AG04450 (cell line): ENCODE data around the gene ABI3BP. TPM values are rescaled to one million over a fixed set of nuclear protein-coding genes. Genes with fewer than 3 reads are reported as not detected.

Source experiments
- CTCF ChIA-PET: fragments of 300-600, 350-600 bp; formaldehyde crosslinking; extraction: SDS; loops from one replicate; lab custom pipeline; 2022; ENCODE audit warnings: antibody characterized with exemption, inconsistent platforms; lab: Charles Lee
- POLR2A ChIA-PET: fragments of 350-600 bp; formaldehyde crosslinking; extraction: SDS; loops from one replicate; lab custom pipeline; 2021; ENCODE audit warnings: antibody characterized with exemption, inconsistent platforms; lab: Yijun Ruan, JAX
- DNase-seq: peaks from one replicate; pipeline ENCODE4 v3.0.0-alpha.2; 2011; ENCODE audit warnings: low read depth, low spot score
- H3K27ac ChIP-seq: one replicate; pipeline ENCODE4 v1.5.1; 2012; ENCODE audit warnings: low read depth, low read length, control low read depth
- H3K27me3 ChIP-seq: one replicate; pipeline ENCODE4 v1.6.0; 2012; ENCODE audit warnings: low read length; ENCODE audit not compliant: control insufficient read depth, insufficient read depth
- H3K4me3 ChIP-seq: 2 replicates; pipeline ENCODE4 v1.5.1; 2011; ENCODE audit warnings: mild to moderate bottlenecking, low read depth, low read length, control low read depth
- H3K9me3 ChIP-seq: 2 replicates; pipeline ENCODE4 v1.5.1; 2012; ENCODE audit warnings: low read length; ENCODE audit not compliant: control insufficient read depth, insufficient read depth
- polyA plus RNA-seq: library from polyadenylated mRNA; depleted of rRNA; stranded (reverse); fragments of >200 nt; gene quantifications from 2 replicates; pipeline ENCODE4 v1.2.3, GENCODE V29; 2011
- TF ChIP-seq, protein P1 (sequence below): IDR thresholded peaks from 2 replicates; pipeline ENCODE4 v1.5.1; 2011; ENCODE audit warnings: low read depth, low read length, control low read depth, inconsistent platforms

The ABI3BP gene
- polyA plus RNA-seq, 1 experiment, result 5.3 TPM

- POLR2A ChIA-PET, result no interaction called here
- Histone ChIP-seq H3K27me3 (no peaks in the 10 kb centered on the region), H3K9me3 (no peaks in the 10 kb centered on the region; the same call in 1 of the 2 replicates), H3K4me3 (no peak overlapping the region), H3K27ac (no peak overlapping the region)
- DNase-seq, result no peak
- CTCF ChIA-PET, result interaction anchor here (1.9 kb wide), 1 partner anchor 264 kb away, joined by 8 read pairs; no protein-coding TSS in a partner anchor
- TF ChIP-seq, protein P1, sequence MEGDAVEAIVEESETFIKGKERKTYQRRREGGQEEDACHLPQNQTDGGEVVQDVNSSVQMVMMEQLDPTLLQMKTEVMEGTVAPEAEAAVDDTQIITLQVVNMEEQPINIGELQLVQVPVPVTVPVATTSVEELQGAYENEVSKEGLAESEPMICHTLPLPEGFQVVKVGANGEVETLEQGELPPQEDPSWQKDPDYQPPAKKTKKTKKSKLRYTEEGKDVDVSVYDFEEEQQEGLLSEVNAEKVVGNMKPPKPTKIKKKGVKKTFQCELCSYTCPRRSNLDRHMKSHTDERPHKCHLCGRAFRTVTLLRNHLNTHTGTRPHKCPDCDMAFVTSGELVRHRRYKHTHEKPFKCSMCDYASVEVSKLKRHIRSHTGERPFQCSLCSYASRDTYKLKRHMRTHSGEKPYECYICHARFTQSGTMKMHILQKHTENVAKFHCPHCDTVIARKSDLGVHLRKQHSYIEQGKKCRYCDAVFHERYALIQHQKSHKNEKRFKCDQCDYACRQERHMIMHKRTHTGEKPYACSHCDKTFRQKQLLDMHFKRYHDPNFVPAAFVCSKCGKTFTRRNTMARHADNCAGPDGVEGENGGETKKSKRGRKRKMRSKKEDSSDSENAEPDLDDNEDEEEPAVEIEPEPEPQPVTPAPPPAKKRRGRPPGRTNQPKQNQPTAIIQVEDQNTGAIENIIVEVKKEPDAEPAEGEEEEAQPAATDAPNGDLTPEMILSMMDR, result no peak
These were observed 266.5 kb downstream of the ABI3BP start for GRCh38 chr3:100726706-100727105.

GRCh38 chr3:100725935-100726513, 267.2 kb downstream of the ABI3BP start:
- POLR2A ChIA-PET, result interaction anchor here (1.0 kb wide), 1 partner anchor 15 kb away, joined by 3 read pairs; no protein-coding TSS in a partner anchor
- Histone ChIP-seq H3K9me3 (no peaks in the 10 kb centered on the region; the same call in 1 of the 2 replicates), H3K4me3 (no peak overlapping the region), H3K27ac (no peak overlapping the region), H3K27me3 (no peaks in the 10 kb centered on the region)
- TF ChIP-seq, protein P1, result no peak
- CTCF ChIA-PET, result interaction anchor here (1.0 kb wide), 1 partner anchor 15 kb away, joined by 4 read pairs; no protein-coding TSS in a partner anchor
- no peak for DNase-seq

DNA sequence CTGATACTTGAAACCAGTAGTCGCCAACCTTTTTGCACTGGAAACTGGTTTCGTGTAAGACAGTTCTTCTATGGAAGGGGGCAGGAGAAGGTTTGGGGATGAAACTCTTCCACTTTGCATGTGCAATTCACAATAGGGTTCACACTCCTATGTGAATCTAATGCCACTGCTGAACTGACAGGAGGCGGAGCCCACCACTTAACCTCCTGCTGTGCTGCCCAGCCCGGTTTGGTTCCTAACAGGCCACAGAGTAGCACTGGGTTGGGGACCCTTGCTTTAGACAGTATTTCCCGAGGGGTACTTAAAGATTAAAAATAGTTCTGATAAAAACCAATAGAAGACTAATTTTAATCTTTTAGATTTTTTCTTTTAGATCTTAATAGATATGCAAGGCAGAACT, 272.8 kb downstream of the ABI3BP start:
- ChIA-PET CTCF (interaction anchor here (1.1 kb wide), 1 partner anchor 258 kb away, joined by 6 read pairs; no protein-coding TSS in a partner anchor), POLR2A (interaction anchor here (1.4 kb wide), 1 partner anchor 10 kb away, joined by 3 read pairs; no protein-coding TSS in a partner anchor)
- Histone ChIP-seq H3K9me3 (no peaks in the 10 kb centered on the region; the same call in 1 of the 2 replicates), H3K27me3 (no peaks in the 10 kb centered on the region), H3K27ac (no peak overlapping the region), H3K4me3 (no peak overlapping the region)
- DNase-seq, result no peak
- TF ChIP-seq, protein P1, result no peak

DNA sequence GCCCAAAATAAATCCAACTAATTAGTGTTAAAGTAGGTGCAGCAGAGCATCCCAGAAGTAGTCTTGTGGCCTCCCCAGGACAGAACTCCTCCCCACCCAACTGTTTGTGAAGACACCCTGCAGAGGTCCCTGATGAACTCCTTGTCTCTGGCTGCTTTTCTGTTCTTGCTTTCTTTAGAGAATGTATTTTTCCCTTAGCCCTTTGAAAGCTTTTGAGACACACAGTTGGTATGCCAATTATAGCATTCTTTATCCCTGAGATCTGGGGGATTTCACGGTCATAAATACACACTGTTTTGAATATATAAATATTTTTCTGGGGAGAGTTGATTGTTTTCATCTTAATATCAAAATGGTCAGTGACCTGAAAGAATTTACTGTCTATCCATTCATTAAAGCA, 274.1 kb downstream of the ABI3BP start:
- DNase-seq, result no peak
- H3K27ac ChIP-seq, result no peak overlapping the region
- POLR2A ChIA-PET, result interaction anchor here (1.4 kb wide), 1 partner anchor 9 kb away, joined by 3 read pairs; no protein-coding TSS in a partner anchor
- CTCF ChIA-PET, result interaction anchor here (1.0 kb wide), 1 partner anchor 256 kb away, joined by 3 read pairs; no protein-coding TSS in a partner anchor
- H3K9me3 ChIP-seq, result no peaks in the 10 kb centered on the region; the same call in 1 of the 2 replicates
- H3K27me3 ChIP-seq, result no peaks in the 10 kb centered on the region
- TF ChIP-seq, protein P1, result no peak
- no peak overlapping the region for H3K4me3 ChIP-seq
